ENCODE measurements around the gene VIPR1. TPM values are rescaled to one million over a fixed set of nuclear protein-coding genes. Genes with fewer than 3 reads are reported as not detected.

VIPR1 gene
- total RNA-seq, 1 donor from 2014 or later, result 0.88 TPM

DNA sequence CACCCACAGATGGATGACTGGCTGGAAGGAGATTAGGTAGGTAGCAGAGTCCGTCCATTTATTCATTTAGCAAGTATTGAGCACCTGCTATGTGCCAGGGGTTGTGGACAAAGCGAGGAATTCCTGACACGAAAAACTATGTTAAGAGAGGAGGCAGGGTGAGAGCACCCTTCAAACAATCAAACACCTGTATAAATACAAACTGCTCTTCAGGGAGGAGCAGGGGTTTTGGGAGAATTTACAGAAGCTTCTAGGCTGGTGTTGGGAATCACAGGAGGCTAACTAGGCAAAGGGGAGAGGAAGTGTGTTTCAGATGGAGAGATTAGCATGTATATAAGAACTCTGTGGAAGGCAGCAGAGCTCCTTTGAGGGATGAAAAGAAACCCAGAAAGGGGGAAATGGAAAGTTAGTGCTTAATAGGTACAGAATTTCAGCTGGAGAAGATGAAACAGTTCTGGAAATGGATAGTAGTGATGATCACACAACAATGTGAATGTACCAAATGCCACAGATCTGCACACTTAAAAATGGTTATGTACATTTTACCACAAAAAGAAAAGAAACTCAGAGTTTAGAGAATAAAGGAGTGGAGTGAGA lies 80.1 kb downstream of the VIPR1 start:
- Mint-ChIP-seq H3K4me1 (ENCODE audit: low read depth) (peaks cover 58% of the 10 kb centered on the region), H3K27ac (peak overlapping the region; percentile 93), H3K36me3 (ENCODE audit: low read depth) (peaks cover 20% of the 10 kb centered on the region), H3K4me3 (peak overlapping the region; percentile 90), H3K27me3 (ENCODE audit: insufficient read depth) (peaks cover 1% of the 10 kb centered on the region), H3K9me3 (no peaks in the 10 kb centered on the region)
- no peak for DNase-seq (ENCODE audit: low spot score)
- intact Hi-C loops (cut with micrococcal nuclease), result loop anchor here (1.0 to 5.0 kb wide), 9 partner anchors 8 to 705 kb away; partner anchors contain the start of genes CCDC13, HIGD1A, NKTR and SNRK

Other genes starting within 250 kb of the VIPR1 start
- not detected in 2 replicates for gene CCK, start 236.5 kb upstream of the VIPR1 start, total RNA-seq
- gene LYZL4, start 92.0 kb upstream of the VIPR1 start, total RNA-seq, result not detected in 2 replicates
- gene SEC22C, start 79.3 kb downstream of the VIPR1 start, total RNA-seq, result 37.5 and 38.3 TPM in 2 replicates
- 66.3 and 67.5 TPM in 2 replicates for gene SS18L2, start 88.2 kb downstream of the VIPR1 start, total RNA-seq
- gene NKTR, start 98.0 kb downstream of the VIPR1 start, total RNA-seq, result 76.9 and 79.7 TPM in 2 replicates
- 1.4 and 1.8 TPM in 2 replicates for gene ZBTB47, start 151.1 kb downstream of the VIPR1 start, total RNA-seq
- gene KLHL40, start 182.9 kb downstream of the VIPR1 start, total RNA-seq, result not detected in 2 replicates
- not detected in 2 replicates for gene HHATL, start 200.2 kb downstream of the VIPR1 start, total RNA-seq

All from activated T-helper 1 cell treated with anti-CD3 and anti-CD28 coated beads, Interleukin-12 subunit alpha, Interleukin-12 subunit beta, Interleukin-2, Interleukin-4 antibody, amounts not matched to agents 30 ng/mL and 10 ng/mL and 1 ng/mL, durations not matched to agents 14 hours and 24 hours and 36 hours (primary cell).